GM23338 (cell line): ENCODE data around the gene DGKG. TPM values are rescaled to one million over a fixed set of nuclear protein-coding genes. Genes with fewer than 3 reads are reported as not detected.

Source experiments
- ATAC-seq: fragments of 200-7000 bp; cut with Tn5 transposase; 3 replicates; pipeline ENCODE4 v1.9.1; 2020
- DNase-seq: peaks from one replicate; pipeline ENCODE4 v3.0.0-alpha.2; 2015; ENCODE audit warnings: low spot score
- H2AFZ ChIP-seq: fragments of 200-600 bp; sonication (generic); 2 replicates; pipeline ENCODE4 v1.8.0; 2016; ENCODE audit warnings: antibody characterized with exemption, mild to moderate bottlenecking, moderate library complexity
- H3F3A ChIP-seq: fragments of 200-600 bp; sonication (generic); replicated peaks from 2 replicates; pipeline ENCODE4 v1.8.0; 2017; ENCODE audit warnings: antibody characterized with exemption, mixed run types, low read depth
- H3K27ac ChIP-seq: fragments of 200-600 bp; sonication (generic); 2 replicates; pipeline ENCODE4 v1.6.1; 2016; ENCODE audit warnings: low read depth
- H3K27me3 ChIP-seq: fragments of 200-600 bp; sonication (generic); 2 replicates; pipeline ENCODE4 v1.8.0; 2016; ENCODE audit warnings: mild to moderate bottlenecking, mixed run types, moderate library complexity; ENCODE audit not compliant: insufficient read depth
- H3K36me3 ChIP-seq: fragments of 200-600 bp; sonication (generic); 2 replicates; pipeline ENCODE4 v1.8.0; 2016; ENCODE audit warnings: mild to moderate bottlenecking; ENCODE audit not compliant: insufficient read depth
- H3K4me1 ChIP-seq: fragments of 200-600 bp; sonication (generic); 2 replicates; pipeline ENCODE4 v1.8.0; 2016; ENCODE audit warnings: mild to moderate bottlenecking, moderate library complexity; ENCODE audit not compliant: insufficient read depth
- H3K4me2 ChIP-seq: fragments of 200-600 bp; sonication (generic); 2 replicates; pipeline ENCODE4 v1.7.1; 2017; ENCODE audit warnings: mixed run types
- H3K4me3 ChIP-seq: fragments of 200-600 bp; sonication (generic); 2 replicates; pipeline ENCODE4 v1.6.1; 2016; ENCODE audit warnings: mixed run types
- H3K79me2 ChIP-seq: fragments of 200-600 bp; sonication (generic); replicated peaks from 2 replicates; pipeline ENCODE4 v1.8.0; 2017; ENCODE audit warnings: mild to moderate bottlenecking; ENCODE audit not compliant: insufficient read depth
- H3K9me2 ChIP-seq: fragments of 200-600 bp; sonication (generic); 2 replicates; pipeline ENCODE4 v1.8.0; 2017; ENCODE audit not compliant: insufficient read depth
- H4K20me1 ChIP-seq: fragments of 200-600 bp; sonication (generic); replicated peaks from 2 replicates; pipeline ENCODE4 v1.8.0; 2017; ENCODE audit warnings: mild to moderate bottlenecking; ENCODE audit not compliant: insufficient read depth
- H3K27ac Mint-ChIP-seq: 2 replicates; pipeline ENCODE4 v1.8.0; 2020; ENCODE audit warnings: inconsistent platforms, mild to moderate bottlenecking, moderate library complexity, mixed read lengths
- H3K27me3 Mint-ChIP-seq: 3 replicates; pipeline ENCODE4 v1.8.0; 2022; ENCODE audit warnings: low read depth, mild to moderate bottlenecking, moderate library complexity, mixed read lengths, inconsistent platforms; ENCODE audit not compliant: insufficient read depth, poor library complexity
- H3K36me3 Mint-ChIP-seq: 3 replicates; pipeline ENCODE4 v1.8.0; 2021; ENCODE audit warnings: low read depth, mild to moderate bottlenecking, inconsistent platforms, moderate library complexity, mixed read lengths
- H3K4me1 Mint-ChIP-seq: 3 replicates; pipeline ENCODE4 v1.8.0; 2020; ENCODE audit warnings: mild to moderate bottlenecking, inconsistent platforms, mixed read lengths
- H3K4me3 Mint-ChIP-seq: 3 replicates; pipeline ENCODE4 v1.8.0; 2021; ENCODE audit warnings: moderate library complexity, mild to moderate bottlenecking, inconsistent platforms, mixed read lengths
- H3K9me3 Mint-ChIP-seq: 3 replicates; pipeline ENCODE4 v1.8.0; 2020; ENCODE audit warnings: moderate library complexity, mild to moderate bottlenecking, inconsistent platforms, mixed read lengths
- CREB1 ChIP-seq: fragments of 250-450 bp; sonication (Bioruptor Pico); IDR thresholded peaks from 2 replicates; pipeline ENCODE4 v1.5.0; 2020; ENCODE audit warnings: low read depth, mild to moderate bottlenecking, moderate library complexity
- CTCF ChIP-seq, 2 experiments: fragments of 200-600 bp in 1 of 2; sonication (generic) in 1 of 2; conservative IDR thresholded peaks; 2 replicates each; pipeline versions ENCODE4 v1.5.1 to v1.6.1; 2016 to 2017; ENCODE audit warnings: antibody characterized with exemption in 2 of 2, low read depth in 2 of 2, mild to moderate bottlenecking in 2 of 2, moderate library complexity in 1 of 2
- EZH2 ChIP-seq: fragments of 200-600 bp; sonication (generic); IDR thresholded peaks from one replicate; pipeline ENCODE4 v1.8.0; 2017; ENCODE audit warnings: antibody characterized with exemption, mild to moderate bottlenecking, low read depth; ENCODE audit not compliant: unreplicated experiment
- JUNB ChIP-seq: IDR thresholded peaks from one replicate; pipeline ENCODE4 v1.6.1; 2016; ENCODE audit warnings: antibody characterized with exemption; ENCODE audit not compliant: unreplicated experiment
- NANOG ChIP-seq: IDR thresholded peaks from 2 replicates; pipeline ENCODE4 v1.6.1; 2016; ENCODE audit warnings: antibody characterized with exemption, borderline replicate concordance
- ZNF114 ChIP-seq: fragments of 250-450 bp; sonication (Bioruptor Pico); IDR thresholded peaks from 2 replicates; pipeline ENCODE4 v1.5.0; 2020; ENCODE audit warnings: mild to moderate bottlenecking, moderate library complexity
- ZNF331 ChIP-seq: fragments of 250-450 bp; sonication (Bioruptor Pico); IDR thresholded peaks from 2 replicates; pipeline ENCODE4 v1.5.0; 2020; ENCODE audit warnings: low read depth, mild to moderate bottlenecking, moderate library complexity
- ZNF462 ChIP-seq: fragments of 250-450 bp; sonication (Bioruptor Pico); IDR thresholded peaks from 2 replicates; pipeline ENCODE4 v1.5.0; 2020; ENCODE audit warnings: mild to moderate bottlenecking, moderate library complexity
- polyA plus RNA-seq: library from polyadenylated mRNA; unstranded; fragments of >200 nt; fragmentation: Nextera tagmentation; extraction: Ambion mirVana; gene quantifications from 2 replicates; pipeline ENCODE4 v1.2.1, GENCODE V29; 2016
- total RNA-seq: library from RNA; depleted of rRNA; stranded (reverse); fragments of >200 nt; shearing (Covaris generic); gene quantifications from 2 replicates; pipeline ENCODE4 v1.2.3, GENCODE V29; 2014
- TF ChIP-seq, protein P1 (sequence below): IDR thresholded peaks from one replicate; pipeline ENCODE4 v1.6.1; 2018; ENCODE audit warnings: antibody characterized with exemption; ENCODE audit not compliant: unreplicated experiment

DGKG gene
- total and polyA plus RNA-seq, 2 experiments from 2014 or later = 0.14 to 0.31 TPM

DNA sequence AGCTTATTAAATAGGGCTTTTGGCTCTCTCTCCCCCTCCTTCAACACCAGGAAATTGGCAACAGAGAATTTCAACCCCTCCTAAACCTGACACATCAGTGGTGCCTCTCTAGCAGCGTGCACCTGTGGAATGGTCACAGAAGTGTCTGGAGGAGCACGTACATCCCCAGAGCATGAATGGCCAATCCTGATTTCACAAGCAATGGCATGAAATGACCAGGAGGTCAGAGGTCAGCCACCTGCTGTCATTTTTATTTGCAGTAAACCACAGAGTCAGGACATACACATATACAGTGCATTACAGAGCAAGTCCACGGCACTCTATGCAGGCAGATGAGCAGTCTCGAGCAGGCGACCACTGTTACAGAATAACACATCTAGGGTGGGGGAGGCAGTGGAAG lies 228.1 kb downstream of the DGKG start (continued):
- TF ChIP-seq, protein P1, sequence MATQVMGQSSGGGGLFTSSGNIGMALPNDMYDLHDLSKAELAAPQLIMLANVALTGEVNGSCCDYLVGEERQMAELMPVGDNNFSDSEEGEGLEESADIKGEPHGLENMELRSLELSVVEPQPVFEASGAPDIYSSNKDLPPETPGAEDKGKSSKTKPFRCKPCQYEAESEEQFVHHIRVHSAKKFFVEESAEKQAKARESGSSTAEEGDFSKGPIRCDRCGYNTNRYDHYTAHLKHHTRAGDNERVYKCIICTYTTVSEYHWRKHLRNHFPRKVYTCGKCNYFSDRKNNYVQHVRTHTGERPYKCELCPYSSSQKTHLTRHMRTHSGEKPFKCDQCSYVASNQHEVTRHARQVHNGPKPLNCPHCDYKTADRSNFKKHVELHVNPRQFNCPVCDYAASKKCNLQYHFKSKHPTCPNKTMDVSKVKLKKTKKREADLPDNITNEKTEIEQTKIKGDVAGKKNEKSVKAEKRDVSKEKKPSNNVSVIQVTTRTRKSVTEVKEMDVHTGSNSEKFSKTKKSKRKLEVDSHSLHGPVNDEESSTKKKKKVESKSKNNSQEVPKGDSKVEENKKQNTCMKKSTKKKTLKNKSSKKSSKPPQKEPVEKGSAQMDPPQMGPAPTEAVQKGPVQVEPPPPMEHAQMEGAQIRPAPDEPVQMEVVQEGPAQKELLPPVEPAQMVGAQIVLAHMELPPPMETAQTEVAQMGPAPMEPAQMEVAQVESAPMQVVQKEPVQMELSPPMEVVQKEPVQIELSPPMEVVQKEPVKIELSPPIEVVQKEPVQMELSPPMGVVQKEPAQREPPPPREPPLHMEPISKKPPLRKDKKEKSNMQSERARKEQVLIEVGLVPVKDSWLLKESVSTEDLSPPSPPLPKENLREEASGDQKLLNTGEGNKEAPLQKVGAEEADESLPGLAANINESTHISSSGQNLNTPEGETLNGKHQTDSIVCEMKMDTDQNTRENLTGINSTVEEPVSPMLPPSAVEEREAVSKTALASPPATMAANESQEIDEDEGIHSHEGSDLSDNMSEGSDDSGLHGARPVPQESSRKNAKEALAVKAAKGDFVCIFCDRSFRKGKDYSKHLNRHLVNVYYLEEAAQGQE = no peak
- no peak for TF ChIP-seq EZH2

- Mint-ChIP-seq H3K27me3 (peaks cover 7% of the 10 kb centered on the region), H3K4me3 (no peak overlapping the region)
Observed at GRCh38 chr3:186132487-186132886, 229.5 kb downstream of the DGKG start.

DNA sequence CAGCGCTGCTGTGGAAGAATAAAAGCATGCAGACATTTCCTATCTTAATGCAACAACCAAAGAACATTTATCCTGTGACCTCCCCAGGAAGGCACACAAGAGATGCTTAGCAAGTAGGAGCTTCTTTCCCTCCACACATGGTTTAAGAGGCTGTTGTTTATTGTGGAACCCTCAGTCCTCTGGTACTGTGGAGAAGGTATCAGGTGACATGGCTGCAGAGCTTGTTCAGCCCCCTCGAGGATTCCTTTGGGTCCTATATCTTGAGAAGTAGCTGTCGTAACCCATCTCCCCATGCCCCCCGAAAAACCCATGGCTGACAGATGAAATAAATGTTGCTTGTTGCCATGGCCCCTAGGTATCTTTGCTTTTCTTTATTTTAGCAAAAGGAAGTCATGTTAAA lies 232.8 kb downstream of the DGKG start:
- Mint-ChIP-seq H3K9me3 (no peaks in the 10 kb centered on the region), H3K4me3 (no peak overlapping the region), H3K4me1 (peaks cover 32% of the 10 kb centered on the region), H3K27ac (no peak overlapping the region), H3K36me3 (no peaks in the 10 kb centered on the region), H3K27me3 (peaks cover 12% of the 10 kb centered on the region)
- DNase-seq = no peak
- peak; percentile 64 for ATAC-seq
- Histone ChIP-seq H3K4me3 (no peak overlapping the region), H3K4me2 (no peak overlapping the region), H3F3A (no peaks in the 10 kb centered on the region), H3K27me3 (no peaks in the 10 kb centered on the region), H2AFZ (no peak overlapping the region), H3K79me2 (no peaks in the 10 kb centered on the region), H4K20me1 (no peaks in the 10 kb centered on the region), H3K9me2 (no peaks in the 10 kb centered on the region), H3K4me1 (peaks cover 22% of the 10 kb centered on the region), H3K27ac (no peak overlapping the region), H3K36me3 (no peaks in the 10 kb centered on the region)
- TF ChIP-seq JUNB (no peak), CREB1 (CRISPR knock-in tag) (no peak), ZNF114 (CRISPR knock-in tag) (no peak), NANOG (no peak), ZNF462 (CRISPR knock-in tag) (no peak), CTCF (conservative IDR thresholded peaks at IDR 0.05; ENCODE audit: low read depth in 2 of 2) (no peak), ZNF331 (CRISPR knock-in tag) (no peak)

More at GRCh38 chr3:186132487-186132886, 229.5 kb downstream of the DGKG start:
- TF ChIP-seq CREB1 (CRISPR knock-in tag) (no peak), ZNF331 (CRISPR knock-in tag) (no peak)
- Histone ChIP-seq H3F3A (no peaks in the 10 kb centered on the region), H4K20me1 (no peaks in the 10 kb centered on the region), H3K4me3 (no peak overlapping the region), H3K9me2 (no peaks in the 10 kb centered on the region), H3K36me3 (no peaks in the 10 kb centered on the region), H3K4me2 (no peak overlapping the region), H3K27me3 (no peaks in the 10 kb centered on the region), H3K79me2 (no peaks in the 10 kb centered on the region), H3K27ac (no peak overlapping the region), H3K4me1 (peaks cover 21% of the 10 kb centered on the region), H2AFZ (no peak overlapping the region)
- Mint-ChIP-seq H3K4me1 (peaks cover 25% of the 10 kb centered on the region), H3K27ac (no peak overlapping the region), H3K9me3 (no peaks in the 10 kb centered on the region), H3K36me3 (no peaks in the 10 kb centered on the region)
- no peak for DNase-seq
- ATAC-seq = no peak
